HCT116 (cell line): Measurements from ENCODE around the gene MAPK8.

ENCODE experiments used
- CEBPB ChIP-seq: IDR thresholded peaks from 2 replicates; pipeline ENCODE4 v1.6.1; 2012; ENCODE audit warnings: low read depth
- CTCF ChIP-seq, 3 experiments: fragments of 200-600 bp in 1 of 3; sonication (generic) in 1 of 3; IDR thresholded peaks in 2 of 3; conservative IDR thresholded peaks in 1 of 3; 2 replicates each; pipeline ENCODE4 v1.5.1; 2012 to 2017; ENCODE audit warnings: low read depth in 2 of 3, low read length in 2 of 3, antibody characterized with exemption in 1 of 3, borderline replicate concordance in 1 of 3, control low read depth in 1 of 3, mild to moderate bottlenecking in 1 of 3, mixed read lengths in 1 of 3, mixed run types in 1 of 3, moderate library complexity in 1 of 3; ENCODE audit not compliant: insufficient read depth in 1 of 3
- EZH2 ChIP-seq: fragments of 200-600 bp; sonication (generic); IDR thresholded peaks from 2 replicates; pipeline ENCODE4 v1.6.1; 2017; ENCODE audit warnings: antibody characterized with exemption, mixed run types
- FOSL1 ChIP-seq: IDR thresholded peaks from 2 replicates; pipeline ENCODE4 v1.6.1; 2012; ENCODE audit warnings: low read depth
- POLR2A ChIP-seq: IDR thresholded peaks from 2 replicates; pipeline ENCODE4 v1.7.0; 2011; ENCODE audit warnings: borderline replicate concordance; ENCODE audit not compliant: insufficient read depth, insufficient read length; ENCODE audit errors: extremely low read depth
- POLR2AphosphoS5 ChIP-seq: IDR thresholded peaks from 2 replicates; pipeline ENCODE4 v1.6.1; 2011; ENCODE audit warnings: mild to moderate bottlenecking, low read depth, low read length, moderate library complexity
- RAD21 ChIP-seq: IDR thresholded peaks from 2 replicates; pipeline ENCODE4 v1.6.1; 2012; ENCODE audit warnings: low read depth, mild to moderate bottlenecking
- TCF7L2 ChIP-seq: IDR thresholded peaks from 2 replicates; pipeline ENCODE4 v1.7.0; 2011; ENCODE audit warnings: borderline replicate concordance, inconsistent platforms; ENCODE audit not compliant: insufficient read depth, insufficient read length; ENCODE audit errors: extremely low read depth
- YY1 ChIP-seq: IDR thresholded peaks from 2 replicates; pipeline ENCODE4 v1.6.1; 2011; ENCODE audit warnings: low read length, low read depth, moderate library complexity, mild to moderate bottlenecking; ENCODE audit not compliant: insufficient replicate concordance; ENCODE audit errors: extremely low read depth
- ZNF274 ChIP-seq: fragments of 200-500 bp; sonication (Bioruptor generic); IDR thresholded peaks from 2 replicates; pipeline ENCODE4 v1.6.1; 2014; ENCODE audit warnings: mild to moderate bottlenecking, low read depth, low read length, inconsistent platforms
- TF ChIP-seq, protein P1 (sequence below): IDR thresholded peaks from 2 replicates; pipeline ENCODE4 v1.6.1; 2011; ENCODE audit warnings: mild to moderate bottlenecking, low read length, moderate library complexity; ENCODE audit not compliant: insufficient replicate concordance; ENCODE audit errors: extremely low read depth

GRCh38 chr10:48361176-48361575 is 54.7 kb downstream of the MAPK8 start:
- TF ChIP-seq CTCF (IDR thresholded peaks at IDR 0.05 in 2 of 3, conservative IDR thresholded peaks at IDR 0.05 in 1 of 3; ENCODE audit: borderline replicate concordance in 1 of 3, insufficient read depth in 1 of 3, low read depth in 2 of 3, low read length in 2 of 3) (no peak), ZNF274 (no peak), FOSL1 (no peak), CEBPB (no peak), RAD21 (no peak), POLR2AphosphoS5 (no peak), POLR2A (no peak), EZH2 (no peak), TCF7L2 (no peak), YY1 (no peak)
- TF ChIP-seq, protein P1, sequence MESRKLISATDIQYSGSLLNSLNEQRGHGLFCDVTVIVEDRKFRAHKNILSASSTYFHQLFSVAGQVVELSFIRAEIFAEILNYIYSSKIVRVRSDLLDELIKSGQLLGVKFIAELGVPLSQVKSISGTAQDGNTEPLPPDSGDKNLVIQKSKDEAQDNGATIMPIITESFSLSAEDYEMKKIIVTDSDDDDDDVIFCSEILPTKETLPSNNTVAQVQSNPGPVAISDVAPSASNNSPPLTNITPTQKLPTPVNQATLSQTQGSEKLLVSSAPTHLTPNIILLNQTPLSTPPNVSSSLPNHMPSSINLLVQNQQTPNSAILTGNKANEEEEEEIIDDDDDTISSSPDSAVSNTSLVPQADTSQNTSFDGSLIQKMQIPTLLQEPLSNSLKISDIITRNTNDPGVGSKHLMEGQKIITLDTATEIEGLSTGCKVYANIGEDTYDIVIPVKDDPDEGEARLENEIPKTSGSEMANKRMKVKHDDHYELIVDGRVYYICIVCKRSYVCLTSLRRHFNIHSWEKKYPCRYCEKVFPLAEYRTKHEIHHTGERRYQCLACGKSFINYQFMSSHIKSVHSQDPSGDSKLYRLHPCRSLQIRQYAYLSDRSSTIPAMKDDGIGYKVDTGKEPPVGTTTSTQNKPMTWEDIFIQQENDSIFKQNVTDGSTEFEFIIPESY = no peak
